GM12864 (cell line): ENCODE measurements around the gene DCAF7.

Source experiments
- DNase-seq: peaks from one replicate; pipeline ENCODE4 v3.0.0-alpha.2; 2011; ENCODE audit warnings: low read depth
- H3K4me3 ChIP-seq: 2 replicates; pipeline ENCODE4 v1.5.1; 2011; ENCODE audit warnings: mild to moderate bottlenecking, low read depth, low read length, control low read depth
- TF ChIP-seq, protein P1 (sequence below): IDR thresholded peaks from 2 replicates; pipeline ENCODE4 v1.5.1; 2011; ENCODE audit warnings: low read depth, mild to moderate bottlenecking, moderate library complexity, low read length, control low read depth, inconsistent platforms; ENCODE audit errors: missing control alignments

DCAF7 gene

DNA sequence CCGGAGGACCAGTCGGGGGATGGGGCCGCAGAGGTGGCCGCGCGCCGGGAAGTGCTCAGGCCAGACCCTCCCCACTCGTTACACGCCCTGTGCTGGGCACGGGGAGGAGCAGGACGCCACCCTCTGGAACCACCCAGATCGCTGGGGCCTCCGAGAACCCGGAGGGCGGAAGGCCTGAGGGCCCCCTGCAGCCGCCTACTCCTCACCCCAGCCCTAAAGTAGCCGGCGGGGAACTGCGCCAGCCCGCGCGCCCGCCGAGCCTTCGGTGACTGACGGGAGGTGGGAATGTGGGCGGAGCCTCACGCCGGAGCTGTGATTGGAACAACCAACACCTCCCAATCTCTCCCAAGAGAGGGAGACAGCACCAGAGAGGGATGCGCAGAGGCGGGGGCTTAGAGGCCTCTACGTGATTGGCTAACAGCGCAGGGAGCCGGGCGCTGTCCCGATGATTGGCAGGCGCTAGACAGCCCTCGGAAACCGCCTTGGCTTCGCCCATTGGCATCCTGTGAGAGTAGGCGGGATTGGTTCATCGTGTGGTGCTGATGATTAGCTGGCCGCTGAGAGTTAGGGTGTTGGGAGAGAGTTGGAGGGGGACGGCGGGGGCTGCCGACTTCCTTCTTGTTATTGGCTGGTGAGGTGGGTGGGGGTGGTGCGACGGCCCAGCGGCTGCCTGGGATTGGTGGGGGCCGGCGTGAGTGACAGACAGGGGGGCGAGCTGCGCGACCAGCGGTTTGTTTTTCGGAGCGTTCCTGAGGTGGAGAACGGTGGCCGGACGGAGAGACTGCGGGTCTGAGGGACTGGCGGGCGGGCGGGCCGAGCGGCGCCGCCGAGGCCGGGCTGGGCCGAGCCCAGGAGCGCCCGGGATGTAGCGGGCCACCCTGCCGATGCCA, 71.7 kb downstream of the DCAF7 start, which contains the start of gene MAP3K3:
TSS of gene MAP3K3 (plus strand) at position 734 of the 890 bp plus-strand sequence. CDS start 343 bp downstream, outside the sequence.
- peak within 1 kb of the TSS; percentile 85 for H3K4me3 ChIP-seq
- DNase-seq: peak; percentile 99
- TF ChIP-seq, protein P1, sequence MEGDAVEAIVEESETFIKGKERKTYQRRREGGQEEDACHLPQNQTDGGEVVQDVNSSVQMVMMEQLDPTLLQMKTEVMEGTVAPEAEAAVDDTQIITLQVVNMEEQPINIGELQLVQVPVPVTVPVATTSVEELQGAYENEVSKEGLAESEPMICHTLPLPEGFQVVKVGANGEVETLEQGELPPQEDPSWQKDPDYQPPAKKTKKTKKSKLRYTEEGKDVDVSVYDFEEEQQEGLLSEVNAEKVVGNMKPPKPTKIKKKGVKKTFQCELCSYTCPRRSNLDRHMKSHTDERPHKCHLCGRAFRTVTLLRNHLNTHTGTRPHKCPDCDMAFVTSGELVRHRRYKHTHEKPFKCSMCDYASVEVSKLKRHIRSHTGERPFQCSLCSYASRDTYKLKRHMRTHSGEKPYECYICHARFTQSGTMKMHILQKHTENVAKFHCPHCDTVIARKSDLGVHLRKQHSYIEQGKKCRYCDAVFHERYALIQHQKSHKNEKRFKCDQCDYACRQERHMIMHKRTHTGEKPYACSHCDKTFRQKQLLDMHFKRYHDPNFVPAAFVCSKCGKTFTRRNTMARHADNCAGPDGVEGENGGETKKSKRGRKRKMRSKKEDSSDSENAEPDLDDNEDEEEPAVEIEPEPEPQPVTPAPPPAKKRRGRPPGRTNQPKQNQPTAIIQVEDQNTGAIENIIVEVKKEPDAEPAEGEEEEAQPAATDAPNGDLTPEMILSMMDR: peak; percentile 13

DNA sequence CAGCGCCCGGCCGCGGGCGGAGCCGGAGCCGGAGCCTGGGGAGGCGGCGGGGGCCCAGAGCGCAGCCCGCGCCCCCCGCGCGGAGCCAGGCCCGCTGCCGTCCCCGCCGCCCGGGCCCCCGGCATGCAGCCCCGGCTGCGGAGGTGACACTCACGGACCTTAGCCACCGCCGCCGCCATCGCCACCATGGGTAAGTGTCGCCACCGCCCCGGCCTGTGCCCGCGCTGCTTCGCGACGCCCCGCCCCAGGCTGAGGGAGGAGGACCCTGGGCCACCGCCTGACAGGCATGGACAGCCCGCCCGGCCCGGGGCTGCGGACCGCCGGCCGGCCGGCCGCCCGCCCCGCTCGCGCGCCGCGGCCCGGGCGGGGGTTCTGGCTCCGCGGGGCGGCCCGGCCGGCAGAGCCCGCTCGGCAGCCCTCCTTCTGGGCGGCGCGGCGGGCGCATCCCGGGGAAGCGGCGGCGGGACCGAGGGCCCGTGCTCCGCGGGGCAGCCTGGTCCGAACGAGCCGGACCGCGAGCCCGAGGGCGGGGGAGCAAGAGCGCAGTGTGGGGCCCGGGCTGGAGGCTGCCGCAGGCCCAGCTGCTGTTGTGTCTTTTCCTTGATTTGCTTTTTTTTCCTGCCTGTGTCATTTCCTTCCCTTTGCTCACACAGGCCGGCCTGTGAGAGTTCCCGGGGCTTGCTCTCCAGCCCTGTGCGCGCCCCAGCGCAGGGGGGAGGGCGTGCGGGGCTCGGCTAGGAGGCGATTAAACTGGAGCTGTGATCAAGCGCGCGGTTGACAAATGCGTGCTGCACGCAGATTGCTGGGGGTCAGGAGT, 72.5 kb downstream of the DCAF7 start:
- no peak for DNase-seq
- TF ChIP-seq, protein P1: no peak
- peak overlapping the region; percentile 77 for H3K4me3 ChIP-seq

DNA sequence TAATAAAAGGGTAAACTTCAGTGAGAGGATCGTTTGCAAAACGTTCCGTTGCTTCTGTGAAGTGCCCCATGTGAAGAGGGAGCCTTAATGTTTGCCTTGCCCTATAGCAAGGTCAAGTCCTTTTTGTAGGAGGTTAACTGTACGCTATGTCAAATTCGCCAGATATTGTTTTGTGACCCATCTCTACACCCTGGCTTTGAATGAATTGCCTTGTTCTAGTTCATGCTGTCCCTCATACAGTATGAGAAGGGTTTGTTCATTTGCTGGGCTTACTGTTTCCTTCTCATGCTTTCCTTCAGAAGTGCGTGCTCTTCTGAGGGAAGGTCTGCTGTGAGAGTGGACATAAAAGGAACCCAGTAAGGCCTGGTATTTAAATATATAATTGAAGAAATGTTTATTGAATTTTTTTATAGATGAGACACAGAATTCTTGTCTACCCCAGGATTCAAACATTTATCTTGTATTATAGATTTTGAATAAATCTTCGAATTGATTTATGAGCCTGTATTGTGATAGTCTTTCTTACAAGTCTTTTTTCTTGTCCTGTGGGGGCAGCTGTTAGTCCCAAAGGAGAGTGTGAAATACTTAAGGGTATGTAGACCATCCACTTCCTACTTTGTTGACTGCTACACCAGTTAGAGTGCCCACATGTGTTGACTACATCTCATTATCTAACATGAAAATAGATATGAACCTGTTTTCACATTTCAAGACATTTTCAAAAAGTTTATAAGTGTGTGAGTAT, 73.7 kb downstream of the DCAF7 start:
- H3K4me3 ChIP-seq: peak overlapping the region; percentile 77
- TF ChIP-seq, protein P1: no peak
- no peak for DNase-seq

DNA sequence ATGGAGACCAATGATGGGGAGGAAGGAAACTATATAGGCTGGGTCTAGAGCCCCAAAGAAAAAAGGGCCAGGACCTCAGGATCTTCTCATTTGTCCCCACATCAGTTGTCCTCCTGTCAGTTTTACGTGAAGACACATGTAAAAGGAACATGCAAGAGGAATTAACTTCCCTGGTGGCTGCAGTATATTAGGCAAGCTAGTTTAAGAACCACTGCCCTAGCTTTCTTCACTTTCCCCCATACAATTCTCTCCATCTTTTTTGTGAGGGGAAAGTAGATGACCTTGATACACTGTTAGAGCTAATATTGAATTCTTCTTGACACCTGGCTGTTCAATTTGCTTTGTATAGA, 74.2 kb downstream of the DCAF7 start:
- no peak for DNase-seq
- TF ChIP-seq, protein P1: no peak
- H3K4me3 ChIP-seq: no peak overlapping the region

DNA sequence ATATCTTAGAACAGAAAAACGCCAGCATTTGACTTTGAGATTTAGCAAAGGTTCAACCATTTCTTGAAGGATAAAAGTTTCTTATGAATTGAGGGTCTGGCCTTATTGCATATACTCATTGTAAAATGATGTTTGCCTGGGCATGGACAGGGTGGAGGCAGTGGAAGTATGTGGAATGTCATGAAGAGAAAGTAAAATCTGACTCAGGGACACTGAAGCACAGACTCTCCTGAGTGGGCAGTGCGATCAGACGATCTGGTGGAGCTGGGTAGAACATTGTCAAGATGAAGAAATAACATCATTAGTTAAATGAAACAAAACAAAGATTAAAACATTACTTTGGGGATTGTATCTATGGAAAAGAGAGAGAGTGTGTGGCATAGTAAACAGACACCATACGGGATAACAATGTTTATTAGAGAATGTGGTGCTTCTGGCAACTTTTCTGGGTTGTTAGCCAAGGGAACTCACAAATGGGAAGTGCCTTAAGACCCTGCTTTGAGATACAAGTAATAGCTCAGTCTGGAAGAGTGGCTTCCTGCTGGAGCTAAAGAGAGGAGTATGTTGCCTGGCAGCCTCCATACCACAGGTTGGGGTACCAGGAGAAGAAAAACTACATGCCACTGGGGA, 76.4 kb downstream of the DCAF7 start:
- DNase-seq: no peak
- H3K4me3 ChIP-seq: no peak overlapping the region
- TF ChIP-seq, protein P1: no peak

DNA sequence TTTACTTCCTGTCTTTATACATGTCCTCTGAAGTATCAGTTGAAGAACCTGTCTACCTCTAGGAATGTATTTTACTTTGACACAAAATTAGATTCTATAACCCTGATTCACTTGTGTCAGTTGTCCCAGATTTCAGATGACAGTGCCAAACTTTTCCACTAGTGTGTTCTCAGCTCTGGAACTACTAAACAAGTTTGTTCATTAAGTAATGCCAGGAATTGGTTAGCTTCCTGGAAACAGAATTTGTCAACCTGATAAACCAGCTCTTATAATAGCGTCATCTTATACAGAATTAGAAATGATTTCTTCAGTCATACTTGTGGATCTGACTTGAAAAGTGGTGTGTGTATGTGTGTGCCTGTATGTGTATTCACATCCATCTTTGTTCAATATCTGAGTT, 79.3 kb downstream of the DCAF7 start:
- no peak for DNase-seq
- H3K4me3 ChIP-seq: no peak overlapping the region
- TF ChIP-seq, protein P1: no peak
